ENCODE data around the gene PURA. TPM values are rescaled to one million over a fixed set of nuclear protein-coding genes. Genes with fewer than 3 reads are reported as not detected.

The PURA gene
- total RNA-seq, 1 donor from 2014 or later: 26.6 TPM

- Histone ChIP-seq H3K36me3 (no peaks in the 10 kb centered on the region), H3K27ac (replicated peaks) (no peak overlapping the region), H3K4me3 (no peak overlapping the region), H3K4me1 (no peaks in the 10 kb centered on the region), H3K27me3 (ENCODE audit: low read depth) (no peaks in the 10 kb centered on the region), H3K9me3 (replicated peaks) (peaks cover 20% of the 10 kb centered on the region)
- intact Hi-C loops (cut with micrococcal nuclease): no loop called here
- no peak for TF ChIP-seq CTCF (IDR thresholded peaks at IDR 0.05; ENCODE audit: borderline replicate concordance)
- DNase-seq: no peak
Observed at GRCh38 chr5:140093866-140094265, 20.0 kb upstream of the PURA start.

DNA sequence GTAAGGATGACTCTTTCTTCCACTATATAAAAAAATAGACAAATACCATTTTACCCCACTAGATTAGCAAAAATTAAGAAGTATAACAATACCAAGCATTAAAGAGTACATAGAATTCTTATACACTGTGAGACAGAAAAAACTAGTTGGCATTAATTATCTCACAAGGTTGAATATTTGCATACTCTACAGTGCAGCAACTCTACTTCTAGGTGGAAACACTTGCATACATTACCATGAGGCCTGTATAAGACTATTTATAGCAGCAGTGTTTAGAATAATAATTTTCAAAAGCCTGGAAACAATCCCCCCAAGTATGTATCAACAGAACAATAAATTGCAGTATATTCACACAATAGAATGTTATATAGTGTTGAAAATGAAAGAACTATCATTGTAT is 19.0 kb upstream of the PURA start:
- intact Hi-C loops (cut with micrococcal nuclease): no loop called here
- H3K4me1 ChIP-seq: no peaks in the 10 kb centered on the region
- no peak overlapping the region for H3K27ac ChIP-seq (replicated peaks)
- H3K9me3 ChIP-seq (replicated peaks): peaks cover 15% of the 10 kb centered on the region
- no peak for TF ChIP-seq CTCF (IDR thresholded peaks at IDR 0.05; ENCODE audit: borderline replicate concordance)
- no peaks in the 10 kb centered on the region for H3K36me3 ChIP-seq
- DNase-seq: no peak
- H3K27me3 ChIP-seq (ENCODE audit: low read depth): no peaks in the 10 kb centered on the region
- no peak overlapping the region for H3K4me3 ChIP-seq

DNA sequence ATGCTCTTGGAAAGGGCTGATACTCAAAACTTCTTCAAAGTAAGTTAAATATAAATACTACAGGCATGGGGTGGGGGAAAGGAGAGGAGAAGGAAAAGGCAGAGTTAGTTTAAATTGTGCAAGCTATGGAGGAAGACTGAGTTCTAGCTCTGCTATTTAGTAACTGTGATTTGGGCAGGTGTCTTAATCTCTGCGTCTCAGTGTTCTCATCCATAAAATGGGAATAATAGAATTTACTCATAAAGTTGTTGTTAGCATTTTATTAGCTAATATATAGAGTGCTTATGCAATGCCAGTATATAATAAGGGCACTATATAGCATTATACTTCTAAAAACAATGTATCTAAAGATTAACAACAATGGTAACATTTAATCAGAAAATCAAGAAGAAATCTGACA is 12.7 kb upstream of the PURA start:
- no peak for TF ChIP-seq CTCF (IDR thresholded peaks at IDR 0.05; ENCODE audit: borderline replicate concordance)
- H3K36me3 ChIP-seq: no peaks in the 10 kb centered on the region
- H3K9me3 ChIP-seq (replicated peaks): no peaks in the 10 kb centered on the region
- no peak overlapping the region for H3K4me3 ChIP-seq
- peaks cover under 1% of the 10 kb centered on the region for H3K4me1 ChIP-seq
- H3K27me3 ChIP-seq (ENCODE audit: low read depth): no peaks in the 10 kb centered on the region
- no peak overlapping the region for H3K27ac ChIP-seq (replicated peaks)
- intact Hi-C loops (cut with micrococcal nuclease): no loop called here
- DNase-seq: no peak

GRCh38 chr5:140103154-140103553 is 10.8 kb upstream of the PURA start:
- Histone ChIP-seq H3K36me3 (no peaks in the 10 kb centered on the region), H3K27ac (replicated peaks) (no peak overlapping the region), H3K4me1 (peaks cover 18% of the 10 kb centered on the region), H3K4me3 (no peak overlapping the region), H3K27me3 (ENCODE audit: low read depth) (no peaks in the 10 kb centered on the region), H3K9me3 (replicated peaks) (no peaks in the 10 kb centered on the region)
- TF ChIP-seq CTCF (IDR thresholded peaks at IDR 0.05; ENCODE audit: borderline replicate concordance): no peak
- no peak for DNase-seq
- intact Hi-C loops (cut with micrococcal nuclease): no loop called here

DNA sequence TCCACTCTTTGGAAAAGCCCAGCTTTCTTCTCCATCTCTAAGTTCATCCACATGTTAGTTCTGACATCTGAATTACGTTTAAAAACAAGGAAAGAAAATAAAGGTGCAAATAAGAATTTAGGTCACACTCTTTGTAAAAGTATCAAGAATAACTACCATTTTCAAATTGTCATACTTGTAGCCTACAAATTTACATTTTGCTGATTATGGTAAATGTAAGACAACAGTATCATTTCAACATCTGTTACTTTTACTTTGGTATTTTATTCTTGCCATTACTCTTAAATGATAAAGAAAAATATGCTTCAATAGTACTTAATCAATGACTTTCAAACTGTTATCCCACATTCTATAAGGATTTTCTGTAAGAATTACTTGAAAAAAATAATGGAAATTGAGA is 9.8 kb upstream of the PURA start:
- no peak overlapping the region for H3K4me3 ChIP-seq
- H3K4me1 ChIP-seq: peaks cover 28% of the 10 kb centered on the region
- no peaks in the 10 kb centered on the region for H3K36me3 ChIP-seq
- no peak overlapping the region for H3K27ac ChIP-seq (replicated peaks)
- no peaks in the 10 kb centered on the region for H3K9me3 ChIP-seq (replicated peaks)
- H3K27me3 ChIP-seq (ENCODE audit: low read depth): no peaks in the 10 kb centered on the region
- TF ChIP-seq CTCF (IDR thresholded peaks at IDR 0.05; ENCODE audit: borderline replicate concordance): no peak
- intact Hi-C loops (cut with micrococcal nuclease): no loop called here
- no peak for DNase-seq

DNA sequence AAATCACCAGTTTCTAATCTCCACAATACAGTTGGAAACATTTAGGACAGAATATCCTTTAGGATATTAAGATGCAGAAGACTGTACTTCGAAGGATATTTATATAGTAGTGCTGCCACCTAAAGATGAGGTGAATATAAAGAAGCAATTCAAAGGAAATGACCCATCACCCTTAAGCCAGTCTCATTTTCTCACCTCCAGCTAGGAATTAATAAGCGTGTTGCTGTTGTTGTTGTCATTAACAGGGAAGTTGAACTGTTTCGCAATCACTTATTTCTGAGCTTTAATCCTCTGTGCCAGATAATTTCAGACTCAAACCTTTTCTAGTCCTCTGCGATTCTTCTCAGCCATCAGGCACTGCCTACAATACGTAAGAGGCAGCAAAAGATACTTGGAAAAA is 7.8 kb upstream of the PURA start:
- intact Hi-C loops (cut with micrococcal nuclease): no loop called here
- Histone ChIP-seq H3K4me3 (peak overlapping the region; percentile 84), H3K27ac (replicated peaks) (peak overlapping the region; percentile 99), H3K27me3 (ENCODE audit: low read depth) (no peaks in the 10 kb centered on the region), H3K9me3 (replicated peaks) (no peaks in the 10 kb centered on the region), H3K36me3 (no peaks in the 10 kb centered on the region), H3K4me1 (peaks cover 42% of the 10 kb centered on the region)
- no peak for DNase-seq
- no peak for TF ChIP-seq CTCF (IDR thresholded peaks at IDR 0.05; ENCODE audit: borderline replicate concordance)
